Astrocyte (in vitro differentiated cells and primary cell): ENCODE measurements around the gene BBS5. TPM values are rescaled to one million over a fixed set of nuclear protein-coding genes. Genes with fewer than 3 reads are reported as not detected.
A peak's percentile ranks its signal among the peaks of the same experiment; 100 is the strongest.

Experiments
- DNase-seq: peaks from one replicate; pipeline ENCODE4 v3.0.0-alpha.2; 2010; ENCODE audit warnings: low read depth
- FAIRE-seq: peaks from 2 replicates; lab custom pipeline; 2011; peaks lifted over from hg19 to GRCh38; lab: Jason Lieb, UNC
- H2AFZ ChIP-seq: 2 replicates; pipeline ENCODE4 v1.6.0; 2012; ENCODE audit warnings: low read depth, low read length, inconsistent platforms
- H3K27ac ChIP-seq: 2 replicates; pipeline ENCODE4 v1.5.1; 2011; ENCODE audit warnings: low read depth, low read length, inconsistent platforms
- H3K27me3 ChIP-seq: 2 replicates; pipeline ENCODE4 v1.6.0; 2011; ENCODE audit warnings: low read length, inconsistent platforms; ENCODE audit not compliant: insufficient read depth
- H3K36me3 ChIP-seq: 2 replicates; pipeline ENCODE4 v1.5.1; 2011; ENCODE audit warnings: low read length, inconsistent platforms; ENCODE audit not compliant: insufficient read depth
- H3K4me1 ChIP-seq: 2 replicates; pipeline ENCODE4 v1.5.1; 2011; ENCODE audit warnings: low read length, inconsistent platforms; ENCODE audit not compliant: insufficient read depth
- H3K4me2 ChIP-seq: 2 replicates; pipeline ENCODE4 v1.6.0; 2012; ENCODE audit warnings: low read length, inconsistent platforms
- H3K4me3 ChIP-seq: 2 replicates; pipeline ENCODE4 v1.5.1; 2011; ENCODE audit warnings: low read depth, mild to moderate bottlenecking, low read length, inconsistent platforms; ENCODE audit not compliant: insufficient read depth
- H3K79me2 ChIP-seq: 2 replicates; pipeline ENCODE4 v1.6.0; 2012; ENCODE audit warnings: mild to moderate bottlenecking, low read length, inconsistent platforms; ENCODE audit not compliant: insufficient read depth
- H3K9ac ChIP-seq: 2 replicates; pipeline ENCODE4 v1.6.0; 2012; ENCODE audit warnings: mild to moderate bottlenecking, low read length, inconsistent platforms
- H3K9me3 ChIP-seq: 2 replicates; pipeline ENCODE4 v1.5.1; 2012; ENCODE audit warnings: low read depth, mild to moderate bottlenecking, low read length, inconsistent platforms; ENCODE audit not compliant: insufficient read depth
- H4K20me1 ChIP-seq: 2 replicates; pipeline ENCODE4 v1.6.0; 2012; ENCODE audit warnings: low read length, inconsistent platforms; ENCODE audit not compliant: insufficient read depth
- H3K27ac Mint-ChIP-seq: one replicate; pipeline ENCODE4 v1.8.0; 2021; ENCODE audit warnings: mild to moderate bottlenecking, mixed read lengths; ENCODE audit not compliant: unreplicated experiment
- H3K27me3 Mint-ChIP-seq: one replicate; pipeline ENCODE4 v1.8.0; 2021; ENCODE audit warnings: low read depth, mixed read lengths; ENCODE audit not compliant: unreplicated experiment
- H3K36me3 Mint-ChIP-seq: one replicate; pipeline ENCODE4 v1.8.0; 2021; ENCODE audit warnings: low read depth, mixed read lengths; ENCODE audit not compliant: unreplicated experiment
- H3K4me1 Mint-ChIP-seq: one replicate; pipeline ENCODE4 v1.8.0; 2021; ENCODE audit warnings: low read depth, mixed read lengths; ENCODE audit not compliant: unreplicated experiment
- H3K4me3 Mint-ChIP-seq: one replicate; pipeline ENCODE4 v1.8.0; 2021; ENCODE audit warnings: mild to moderate bottlenecking, moderate library complexity, mixed read lengths; ENCODE audit not compliant: unreplicated experiment
- H3K9me3 Mint-ChIP-seq: one replicate; pipeline ENCODE4 v1.8.0; 2021; ENCODE audit warnings: mild to moderate bottlenecking, mixed read lengths; ENCODE audit not compliant: unreplicated experiment
- CTCF ChIP-seq: IDR thresholded peaks from 2 replicates; pipeline ENCODE4 v1.5.1; 2011; ENCODE audit warnings: low read depth, mild to moderate bottlenecking, inconsistent platforms, low read length, moderate library complexity; ENCODE audit not compliant: insufficient read depth
- EZH2 ChIP-seq: IDR thresholded peaks from 2 replicates; pipeline ENCODE4 v1.6.1; 2012; ENCODE audit warnings: mild to moderate bottlenecking, low read length, inconsistent platforms; ENCODE audit not compliant: insufficient read depth
- total RNA-seq: library from RNA; stranded (reverse); gene quantifications from 2 replicates; pipeline ENCODE4 v1.2.1, GENCODE V29; 2021

Gene BBS5
- total RNA-seq, 1 donor from 2014 or later = 3.9 TPM

GRCh38 chr2:169472249-169472648, 7.0 kb upstream of the BBS5 start:
- no peak overlapping the region for H3K4me3 Mint-ChIP-seq
- no peak overlapping the region for H2AFZ ChIP-seq
- H3K9me3 Mint-ChIP-seq = no peaks in the 10 kb centered on the region
- no peaks in the 10 kb centered on the region for H3K36me3 Mint-ChIP-seq
- no peak overlapping the region for H3K27ac Mint-ChIP-seq
- H3K4me1 Mint-ChIP-seq = no peaks in the 10 kb centered on the region
- no peak overlapping the region for H3K4me2 ChIP-seq
- TF ChIP-seq EZH2 (no peak), CTCF (no peak)
- no peak overlapping the region for H3K9ac ChIP-seq
- no peak overlapping the region for H3K27ac ChIP-seq
- no peaks in the 10 kb centered on the region for H3K36me3 ChIP-seq
- no peaks in the 10 kb centered on the region for H4K20me1 ChIP-seq
- peaks cover 3% of the 10 kb centered on the region for H3K27me3 Mint-ChIP-seq
- H3K9me3 ChIP-seq = no peaks in the 10 kb centered on the region
- no peak for FAIRE-seq
- H3K27me3 ChIP-seq = no peaks in the 10 kb centered on the region
- H3K79me2 ChIP-seq = no peaks in the 10 kb centered on the region
- no peak for DNase-seq
- no peak overlapping the region for H3K4me3 ChIP-seq
- no peaks in the 10 kb centered on the region for H3K4me1 ChIP-seq

- Mint-ChIP-seq H3K4me1 (no peaks in the 10 kb centered on the region), H3K9me3 (no peaks in the 10 kb centered on the region), H3K4me3 (no peak overlapping the region), H3K27me3 (no peaks in the 10 kb centered on the region), H3K27ac (no peak overlapping the region), H3K36me3 (no peaks in the 10 kb centered on the region)
- Histone ChIP-seq H3K9ac (no peak overlapping the region), H3K79me2 (no peaks in the 10 kb centered on the region), H4K20me1 (no peaks in the 10 kb centered on the region), H3K4me1 (peaks cover 13% of the 10 kb centered on the region), H3K4me3 (no peak overlapping the region), H3K27me3 (no peaks in the 10 kb centered on the region), H3K9me3 (no peaks in the 10 kb centered on the region), H3K36me3 (no peaks in the 10 kb centered on the region), H3K4me2 (no peak overlapping the region), H2AFZ (no peak overlapping the region), H3K27ac (no peak overlapping the region)
- DNase-seq (peak; percentile 46), FAIRE-seq (no peak)
- no peak for TF ChIP-seq CTCF
- TF ChIP-seq EZH2 = no peak
Observed at GRCh38 chr2:169476459-169476858, 2.8 kb upstream of the BBS5 start.

GRCh38 chr2:169478339-169478738, 955 bp upstream of the BBS5 start:
- Histone ChIP-seq H3K79me2 (no peaks in the 10 kb centered on the region), H2AFZ (peak overlapping the region; percentile 92), H3K27me3 (no peaks in the 10 kb centered on the region), H3K36me3 (no peaks in the 10 kb centered on the region), H3K27ac (no peak overlapping the region), H3K4me2 (no peak overlapping the region), H3K9me3 (no peaks in the 10 kb centered on the region), H3K9ac (peak overlapping the region; percentile 81), H3K4me3 (no peak overlapping the region), H3K4me1 (peaks cover 13% of the 10 kb centered on the region), H4K20me1 (no peaks in the 10 kb centered on the region)
- Mint-ChIP-seq H3K27me3 (no peaks in the 10 kb centered on the region), H3K9me3 (no peaks in the 10 kb centered on the region), H3K4me1 (no peaks in the 10 kb centered on the region), H3K4me3 (peak overlapping the region; percentile 11), H3K36me3 (no peaks in the 10 kb centered on the region), H3K27ac (no peak overlapping the region)
- DNase-seq (peak; percentile 27), FAIRE-seq (no peak)
- TF ChIP-seq EZH2 (no peak), CTCF (no peak)
